Retina (tissue), 1 donor: ENCODE data around the gene CEP43.
A peak's percentile ranks its signal among the peaks of the same experiment; 100 is the strongest.

Source experiments
- DNase-seq: peaks from one replicate; pipeline ENCODE4 v3.0.0-alpha.2; 2016

CEP43 gene

GRCh38 chr6:166969390-166970002 is 29.7 kb upstream of the CEP43 start:
- no peak for DNase-seq

- no peak for DNase-seq
Observed at GRCh38 chr6:166970091-166970490, 29.1 kb upstream of the CEP43 start.

GRCh38 chr6:166970776-166971175 is 28.4 kb upstream of the CEP43 start:
- DNase-seq = no peak

GRCh38 chr6:166971271-166971670 is 27.9 kb upstream of the CEP43 start:
- no peak for DNase-seq

GRCh38 chr6:166972101-166972500 is 27.1 kb upstream of the CEP43 start:
- DNase-seq = no peak

- no peak for DNase-seq
Observed at GRCh38 chr6:166976636-166977035, 22.6 kb upstream of the CEP43 start.

GRCh38 chr6:166977621-166978525 is 21.3 kb upstream of the CEP43 start:
- no peak for DNase-seq

- no peak for DNase-seq
Observed at GRCh38 chr6:166980738-166981137, 18.5 kb upstream of the CEP43 start.

GRCh38 chr6:166987448-166987847 is 11.7 kb upstream of the CEP43 start:
- DNase-seq = no peak

GRCh38 chr6:166987930-166988329 is 11.3 kb upstream of the CEP43 start:
- DNase-seq = no peak

GRCh38 chr6:166988674-166989201 is 10.5 kb upstream of the CEP43 start:
- DNase-seq = no peak

- peak; percentile 32 for DNase-seq
Observed at GRCh38 chr6:166989427-166990032, 9.7 kb upstream of the CEP43 start.

GRCh38 chr6:166996406-166996805 is 2.8 kb upstream of the CEP43 start:
- DNase-seq = no peak

- no peak for DNase-seq
Observed at GRCh38 chr6:166997348-166997747, 1.8 kb upstream of the CEP43 start.

GRCh38 chr6:166997768-166998255 is 1.4 kb upstream of the CEP43 start:
- peak; percentile 64 for DNase-seq

- no peak for DNase-seq
Observed at GRCh38 chr6:166998256-166999144, 697 bp upstream of the CEP43 start.

GRCh38 chr6:166999884-167000253 is 672 bp downstream of the CEP43 start:
- no peak for DNase-seq

GRCh38 chr6:167000759-167001158 is 1.6 kb downstream of the CEP43 start:
- DNase-seq = no peak

- no peak for DNase-seq
Observed at GRCh38 chr6:167005350-167006159, 6.4 kb downstream of the CEP43 start.

- no peak for DNase-seq
Observed at GRCh38 chr6:167007985-167008384, 8.8 kb downstream of the CEP43 start.

GRCh38 chr6:167013067-167013466 is 13.9 kb downstream of the CEP43 start:
- DNase-seq = no peak

- no peak for DNase-seq
Observed at GRCh38 chr6:167013946-167014345, 14.7 kb downstream of the CEP43 start.
